A673 (cell line): Measurements from ENCODE around the gene TYR. TPM values are rescaled to one million over a fixed set of nuclear protein-coding genes. Genes with fewer than 3 reads are reported as not detected.

Experiments
- BruUV-seq: library from RNA; stranded (reverse); fragments of 400-500 nt; replicated peaks from 2 replicates; lab custom pipeline; 2021; lab: Mats Ljungman, UMichigan
- CTCF ChIA-PET: fragments of 300-600 bp; sonication (Branson Sonifier 250); formaldehyde crosslinking; loops from one replicate; lab custom pipeline; 2022; ENCODE audit warnings: antibody characterized with exemption; lab: Charles Lee
- POLR2A ChIA-PET: fragments of 300-600 bp; sonication (Branson Sonifier 250); formaldehyde crosslinking; loops from one replicate; lab custom pipeline; 2022; ENCODE audit warnings: antibody characterized with exemption; ENCODE audit not compliant: low non-redundant PET; lab: Charles Lee
- DNase-seq: peaks from one replicate; pipeline ENCODE4 v3.0.0-alpha.2; 2015; ENCODE audit warnings: low spot score
- H3K27ac ChIP-seq: fragments of 200-600 bp; sonication (generic); 2 replicates; pipeline ENCODE4 v1.5.1; 2016; ENCODE audit warnings: mixed run types, low read depth, mild to moderate bottlenecking, mixed read lengths, antibody characterized with exemption, low read length; ENCODE audit not compliant: poor library complexity, severe bottlenecking
- H3K27me3 ChIP-seq: fragments of 200-600 bp; sonication (generic); replicated peaks from 2 replicates; pipeline ENCODE4 v1.6.1; 2017; ENCODE audit warnings: mixed run types, low read depth, mild to moderate bottlenecking, mixed read lengths, antibody characterized with exemption, low read length; ENCODE audit not compliant: insufficient read depth, poor library complexity
- H3K36me3 ChIP-seq: fragments of 200-600 bp; sonication (generic); 2 replicates; pipeline ENCODE4 v1.6.1; 2016; ENCODE audit warnings: mixed run types, mild to moderate bottlenecking, mixed read lengths, antibody characterized with exemption, low read length; ENCODE audit not compliant: insufficient read depth, poor library complexity, severe bottlenecking
- H3K4me1 ChIP-seq: fragments of 200-600 bp; sonication (generic); 2 replicates; pipeline ENCODE4 v1.6.1; 2017; ENCODE audit warnings: mixed run types, mild to moderate bottlenecking, mixed read lengths, antibody characterized with exemption, low read length; ENCODE audit not compliant: insufficient read depth, poor library complexity, severe bottlenecking
- H3K4me3 ChIP-seq: fragments of 200-600 bp; sonication (generic); 2 replicates; pipeline ENCODE4 v1.5.1; 2016; ENCODE audit warnings: low read depth, mixed run types, mild to moderate bottlenecking, mixed read lengths, low read length; ENCODE audit not compliant: poor library complexity, severe bottlenecking
- H3K9me3 ChIP-seq: fragments of 200-600 bp; sonication (generic); 2 replicates; pipeline ENCODE4 v1.6.1; 2016; ENCODE audit warnings: mixed run types, low read depth, mild to moderate bottlenecking, mixed read lengths, antibody characterized with exemption, low read length; ENCODE audit not compliant: poor library complexity, severe bottlenecking
- CTCF ChIP-seq: fragments of 300-800, 200-600 bp; sonication (generic); conservative IDR thresholded peaks from 2 replicates; pipeline ENCODE4 v1.5.1; 2017; ENCODE audit warnings: low read depth, mild to moderate bottlenecking, antibody characterized with exemption, low read length, moderate library complexity, mixed read lengths
- EZH2 ChIP-seq: fragments of 200-600 bp; sonication (generic); IDR thresholded peaks from 2 replicates; pipeline ENCODE4 v1.6.1; 2017; ENCODE audit warnings: borderline replicate concordance, low read depth, mild to moderate bottlenecking, mixed read lengths, antibody characterized with exemption, low read length; ENCODE audit not compliant: poor library complexity, severe bottlenecking
- intact Hi-C: fragments of 100-400 bp; cut with micrococcal nuclease; formaldehyde crosslinking; loops from one replicate; pipeline ENCODE4 v1.10.0; 2022; ENCODE audit not compliant: unreplicated experiment
- total RNA-seq: library from RNA; stranded (reverse); gene quantifications from 2 replicates; pipeline ENCODE4 v1.2.3, GENCODE V29; 2021

TYR gene
- total RNA-seq, 1 experiment from 2014 or later: not detected

- no peak for DNase-seq
- ChIA-PET POLR2A (no interaction called here), CTCF (no interaction called here)
- H3K27ac ChIP-seq: no peak overlapping the region
- H3K4me3 ChIP-seq: no peak overlapping the region
- TF ChIP-seq CTCF (no peak), EZH2 (no peak)
- no peaks in the 10 kb centered on the region for H3K4me1 ChIP-seq
- H3K9me3 ChIP-seq: no peaks in the 10 kb centered on the region
- H3K36me3 ChIP-seq: no peaks in the 10 kb centered on the region
- intact Hi-C loops: no loop called here
- H3K27me3 ChIP-seq: no peaks in the 10 kb centered on the region
- no TSS peak for BruUV-seq
Measured at GRCh38 chr11:89181111-89181510, 3.4 kb downstream of the TYR start.

DNA sequence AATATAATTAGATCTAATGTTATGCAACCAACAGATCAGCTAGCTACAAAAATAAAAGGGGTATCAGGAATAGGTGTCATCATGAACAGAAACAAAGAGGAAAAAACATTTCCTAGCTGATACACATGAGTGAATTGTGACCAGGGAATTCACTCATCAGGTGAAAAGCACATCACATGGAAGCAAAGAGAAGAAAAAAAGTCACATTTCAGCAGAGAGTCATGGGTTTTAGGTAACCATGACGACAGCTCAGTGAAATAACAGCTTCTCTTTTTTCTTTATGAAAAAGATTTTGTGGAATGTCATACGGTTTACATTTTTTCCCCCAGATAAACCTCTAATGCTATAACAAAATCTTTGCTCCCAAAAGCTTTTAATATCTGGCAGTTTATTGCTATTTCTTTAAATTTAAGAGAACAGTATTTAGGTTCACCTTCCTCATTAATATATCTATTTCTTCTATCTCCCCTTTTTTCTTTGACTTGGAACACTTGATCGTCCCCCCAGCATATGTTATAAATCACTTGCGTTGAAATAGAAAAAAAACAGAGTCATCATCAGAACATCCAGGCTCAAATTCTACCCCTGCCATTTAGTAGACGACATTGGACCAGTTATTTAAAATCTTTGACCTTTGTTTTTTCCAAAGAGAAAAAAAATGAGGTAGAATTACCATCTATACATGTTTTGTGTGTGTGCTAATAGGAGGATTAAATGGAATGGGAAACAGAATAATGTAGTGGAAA lies 5.3 kb downstream of the TYR start:
- H3K27me3 ChIP-seq: no peaks in the 10 kb centered on the region
- intact Hi-C loops: no loop called here
- H3K4me1 ChIP-seq: no peaks in the 10 kb centered on the region
- H3K9me3 ChIP-seq: no peaks in the 10 kb centered on the region
- H3K4me3 ChIP-seq: no peak overlapping the region
- ChIA-PET POLR2A (no interaction called here), CTCF (no interaction called here)
- no peak overlapping the region for H3K27ac ChIP-seq
- TF ChIP-seq EZH2 (no peak), CTCF (no peak)
- H3K36me3 ChIP-seq: no peaks in the 10 kb centered on the region
- BruUV-seq: no TSS peak
- DNase-seq: no peak

DNA sequence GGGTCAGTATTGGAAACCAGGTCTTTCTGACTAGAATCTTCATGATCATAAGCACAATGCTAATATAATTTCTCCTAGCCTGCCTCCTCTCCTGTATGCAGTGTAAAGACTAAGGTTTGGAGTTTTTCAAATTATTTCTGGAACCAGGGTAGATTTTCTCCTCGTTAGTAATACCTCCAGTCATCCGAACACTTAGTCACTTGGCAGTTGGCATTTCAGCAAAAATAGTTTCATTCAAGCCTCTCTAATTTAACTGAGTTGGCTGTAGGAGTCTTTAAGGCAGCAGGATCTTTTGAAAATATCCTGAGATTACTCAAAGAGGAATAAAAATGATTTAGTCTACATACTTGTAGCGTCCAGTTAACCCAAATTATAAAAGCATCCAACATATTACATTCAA lies 6.3 kb downstream of the TYR start:
- no peaks in the 10 kb centered on the region for H3K27me3 ChIP-seq
- no peak for TF ChIP-seq EZH2
- DNase-seq: no peak
- H3K4me3 ChIP-seq: no peak overlapping the region
- H3K36me3 ChIP-seq: no peaks in the 10 kb centered on the region
- ChIA-PET CTCF (no interaction called here), POLR2A (no interaction called here)
- no peaks in the 10 kb centered on the region for H3K9me3 ChIP-seq
- intact Hi-C loops: no loop called here
- no peaks in the 10 kb centered on the region for H3K4me1 ChIP-seq
- BruUV-seq: no TSS peak
- H3K27ac ChIP-seq: no peak overlapping the region

DNA sequence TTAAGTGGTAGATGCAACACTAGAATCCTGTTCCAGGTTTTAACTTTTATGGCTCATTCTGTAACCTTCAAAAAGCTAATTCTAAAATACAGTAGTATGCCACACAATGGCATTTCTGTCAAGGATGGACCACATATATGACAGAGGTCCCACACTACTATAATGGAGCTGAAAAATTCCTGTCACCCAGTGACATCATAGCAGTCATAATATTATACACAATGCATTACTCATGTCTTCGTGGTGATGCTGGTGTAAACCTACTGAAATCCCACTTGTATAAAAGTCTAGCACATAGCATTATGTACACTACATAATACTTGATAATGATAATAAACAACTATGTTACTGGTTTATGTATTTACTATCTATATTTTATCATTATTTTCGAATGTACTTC lies 12.1 kb downstream of the TYR start:
- TF ChIP-seq CTCF (no peak), EZH2 (no peak)
- no peaks in the 10 kb centered on the region for H3K9me3 ChIP-seq
- H3K27ac ChIP-seq: no peak overlapping the region
- H3K4me1 ChIP-seq: no peaks in the 10 kb centered on the region
- intact Hi-C loops: no loop called here
- no peak for DNase-seq
- ChIA-PET POLR2A (no interaction called here), CTCF (no interaction called here)
- H3K36me3 ChIP-seq: no peaks in the 10 kb centered on the region
- BruUV-seq: no TSS peak
- H3K27me3 ChIP-seq: no peaks in the 10 kb centered on the region
- no peak overlapping the region for H3K4me3 ChIP-seq
